Fibroblast of skin of left quadriceps (primary cell): ENCODE data around the gene PIK3R1.
A peak's percentile ranks its signal among the peaks of the same experiment; 100 is the strongest.

ENCODE experiments used
- DNase-seq, 2 experiments: peaks; one replicate each; pipeline ENCODE4 v3.0.0-alpha.2; 2013; ENCODE audit warnings: low read depth in 2 of 2

The PIK3R1 gene

GRCh38 chr5:68296895-68297294, 81.3 kb downstream of the PIK3R1 start:
- no peak for DNase-seq

- DNase-seq = no peak
Observed at GRCh38 chr5:68297656-68298055, 82.1 kb downstream of the PIK3R1 start.

DNA sequence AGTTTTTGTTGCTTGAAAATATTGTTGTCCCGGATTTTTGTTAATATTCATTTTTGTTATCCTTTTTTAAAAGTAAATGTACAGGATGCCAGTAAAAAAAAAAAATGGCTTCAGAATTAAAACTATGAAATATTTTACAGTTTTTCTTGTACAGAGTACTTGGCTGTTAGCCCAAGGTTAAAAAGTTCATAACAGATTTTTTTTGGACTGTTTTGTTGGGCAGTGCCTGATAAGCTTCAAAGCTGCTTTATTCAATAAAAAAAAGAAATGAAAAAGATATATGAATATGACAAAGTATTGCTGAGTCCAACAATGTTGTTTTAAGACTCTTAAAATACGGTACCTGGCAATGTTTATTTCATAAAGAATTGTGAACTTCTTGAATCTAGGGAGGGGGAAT, 82.9 kb downstream of the PIK3R1 start:
- no peak for DNase-seq

DNA sequence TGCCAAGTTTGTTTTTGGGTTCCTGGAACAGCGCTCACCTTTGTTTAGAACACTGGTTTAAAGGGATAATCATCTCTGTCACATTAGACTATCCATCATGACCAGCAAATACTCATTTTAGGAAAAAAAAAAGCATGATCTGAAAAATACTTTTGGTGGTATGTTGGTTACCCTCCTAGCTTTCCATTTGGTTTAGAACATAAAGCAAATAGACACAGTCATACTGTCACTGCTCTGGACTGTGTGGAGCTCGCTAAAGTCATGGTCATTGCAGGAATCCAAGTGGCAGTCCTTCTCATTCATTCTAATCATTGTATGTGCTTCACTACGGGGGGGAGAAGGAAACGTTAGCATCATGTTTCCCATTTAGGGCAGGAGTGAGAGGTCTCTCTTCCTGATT, 83.5 kb downstream of the PIK3R1 start:
- DNase-seq = no peak

- DNase-seq = no peak
Observed at GRCh38 chr5:68299575-68299974, 84.0 kb downstream of the PIK3R1 start.

- no peak for DNase-seq
Observed at GRCh38 chr5:68303038-68303738, 87.6 kb downstream of the PIK3R1 start.

DNA sequence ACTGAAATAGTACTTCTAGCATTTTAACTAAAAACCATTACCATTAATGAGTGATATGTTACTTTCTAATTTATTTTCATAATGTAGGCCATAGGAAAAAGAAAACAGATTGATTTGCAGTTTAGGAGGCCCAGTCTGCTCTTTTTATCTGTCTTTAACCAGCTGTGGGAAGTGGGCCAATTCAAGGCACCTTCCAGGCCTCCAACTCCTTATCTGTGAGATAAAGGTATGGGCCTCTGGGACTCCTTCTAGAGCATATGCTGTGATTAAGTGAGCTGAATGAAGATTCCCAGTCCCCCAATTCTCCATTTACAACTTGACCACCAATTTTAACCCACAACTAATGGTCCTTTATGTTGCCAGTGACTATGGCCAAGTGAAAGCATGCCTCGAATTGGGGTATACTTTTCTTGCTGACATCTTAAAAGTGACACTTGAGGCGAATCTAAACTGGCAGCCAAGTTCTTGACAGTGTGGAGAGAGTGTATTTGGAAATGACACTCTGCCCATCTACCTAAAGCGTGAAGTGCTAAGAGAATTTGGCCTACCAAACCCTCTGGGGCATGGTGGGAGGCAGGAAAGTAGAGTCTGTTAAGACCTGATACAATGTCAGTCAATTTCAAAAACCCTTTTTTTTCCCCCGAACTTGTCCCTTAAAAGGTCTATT, 88.3 kb downstream of the PIK3R1 start:
- no peak for DNase-seq

GRCh38 chr5:68304421-68305052, 89.0 kb downstream of the PIK3R1 start:
- peak; percentile 44 for DNase-seq

GRCh38 chr5:68305223-68305870, 89.8 kb downstream of the PIK3R1 start:
- no peak for DNase-seq

GRCh38 chr5:68306361-68307014, 90.9 kb downstream of the PIK3R1 start:
- no peak for DNase-seq

GRCh38 chr5:68313336-68313735, 97.8 kb downstream of the PIK3R1 start:
- no peak for DNase-seq

GRCh38 chr5:68314465-68314864, 98.9 kb downstream of the PIK3R1 start:
- DNase-seq = no peak

DNA sequence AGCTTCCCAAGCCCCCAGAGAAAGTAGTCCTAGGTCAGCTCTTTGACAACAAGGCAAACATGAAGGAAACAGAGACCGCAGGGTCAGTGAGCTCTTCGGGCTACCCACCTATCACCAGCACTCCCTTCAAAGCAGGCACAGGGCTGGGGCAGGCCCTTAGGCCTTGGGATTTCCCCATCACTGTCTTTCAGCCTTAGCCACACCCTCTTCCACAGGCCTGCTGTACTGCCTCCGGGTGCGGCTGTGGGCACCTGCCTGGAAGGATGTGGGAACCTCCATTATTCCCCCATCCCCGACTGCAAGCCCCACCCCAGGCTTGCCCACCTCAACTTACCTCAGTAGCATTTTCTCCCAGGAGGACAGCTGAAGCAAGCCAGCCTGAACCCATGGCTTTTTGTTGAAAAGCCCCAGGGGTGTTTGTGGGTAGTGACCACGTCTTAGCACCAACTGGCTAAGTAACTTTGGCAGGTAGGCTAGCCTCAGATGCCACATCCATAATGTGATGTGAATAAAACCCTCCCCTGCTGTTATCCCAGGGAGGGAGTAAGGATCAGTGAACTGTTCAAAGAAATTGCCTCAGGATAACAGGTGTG, 100.2 kb downstream of the PIK3R1 start:
- DNase-seq = no peak

GRCh38 chr5:68316469-68316868, 100.9 kb downstream of the PIK3R1 start:
- DNase-seq = no peak

DNA sequence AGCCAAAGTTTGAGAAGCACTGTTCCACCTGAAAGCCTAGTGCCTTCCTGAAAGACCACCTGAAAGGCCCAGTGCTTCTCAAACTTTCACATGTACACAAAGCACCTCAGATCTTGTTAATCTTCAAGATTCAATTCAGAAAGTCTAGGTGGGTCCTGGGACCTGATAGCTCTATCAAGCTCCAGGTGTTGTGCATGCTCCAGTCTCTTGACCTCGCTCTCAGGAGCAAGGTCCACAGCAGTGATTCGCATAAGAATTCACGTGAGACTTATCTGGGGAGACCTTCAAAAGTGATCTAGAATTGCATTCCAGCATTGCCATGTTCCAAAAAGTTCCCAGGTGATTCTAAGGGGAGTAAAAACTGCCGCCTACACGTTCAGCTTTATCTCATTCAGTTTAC, 102.1 kb downstream of the PIK3R1 start:
- DNase-seq = no peak

DNA sequence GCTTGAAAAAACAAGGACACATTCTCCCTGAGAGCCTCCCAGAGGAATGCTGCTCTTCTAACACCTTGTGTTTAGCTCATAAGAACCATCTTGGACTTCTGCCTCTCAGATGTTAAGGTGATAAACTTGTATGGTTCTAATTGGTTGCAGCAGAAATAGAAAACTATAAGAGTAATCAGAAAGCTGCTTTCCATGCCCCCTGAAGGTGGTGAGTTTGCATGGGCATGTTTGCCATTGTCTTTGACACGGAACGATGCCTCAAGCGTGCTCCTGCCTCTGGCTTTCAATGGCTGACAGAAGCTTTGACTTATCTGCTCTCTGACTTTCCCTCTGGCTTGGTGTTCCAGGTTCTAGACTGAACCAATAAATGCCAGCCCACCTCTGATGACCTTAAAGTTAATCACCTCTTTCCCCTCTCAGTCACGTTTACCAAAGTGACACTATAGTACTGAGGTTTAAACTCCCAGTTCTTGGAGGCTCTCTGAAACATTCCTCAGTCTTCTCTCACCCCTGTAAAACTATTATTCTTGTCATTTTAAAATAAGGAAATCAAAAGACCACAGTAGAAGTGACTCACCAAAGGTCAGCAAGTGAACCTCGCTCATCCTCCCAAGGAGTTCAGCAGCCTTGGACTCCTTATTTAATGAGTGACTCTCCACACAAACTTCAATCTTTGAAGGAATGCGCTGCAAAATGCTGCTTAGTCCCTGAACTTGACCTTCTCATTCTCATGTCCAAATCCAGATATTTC, 103.6 kb downstream of the PIK3R1 start:
- no peak for DNase-seq

DNA sequence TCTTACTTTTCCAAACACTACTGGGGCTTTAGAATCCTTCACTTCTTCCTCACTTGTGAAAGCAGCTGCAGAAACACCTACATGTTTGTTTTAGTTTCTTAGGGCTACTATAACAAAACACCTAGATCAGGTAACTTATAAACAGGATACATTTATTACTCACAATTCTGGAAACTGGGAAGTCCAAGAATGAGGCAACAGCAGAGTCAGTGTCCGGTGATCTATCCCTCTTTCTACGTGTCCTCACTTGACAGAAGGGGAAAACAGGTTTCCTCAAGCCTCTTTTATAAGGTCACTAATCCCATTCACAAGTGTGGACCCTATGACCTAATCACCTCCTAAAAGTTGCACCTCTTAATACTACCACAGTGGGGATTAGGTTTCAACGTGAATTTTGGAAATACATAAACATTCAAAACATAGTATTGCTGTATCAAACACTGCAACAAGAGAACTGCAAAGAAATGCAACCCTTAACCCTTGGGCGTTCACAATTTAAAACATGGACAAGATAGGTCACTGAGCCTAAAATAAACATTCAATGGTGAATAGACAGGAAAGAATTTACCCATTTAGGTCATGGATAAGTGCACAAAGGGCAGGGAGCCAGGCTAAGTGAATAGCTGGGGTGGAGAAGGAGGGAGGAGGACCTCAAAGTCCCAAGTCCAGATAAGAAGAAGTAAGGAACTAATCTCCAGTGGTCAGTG, 104.3 kb downstream of the PIK3R1 start:
- no peak for DNase-seq

GRCh38 chr5:68320413-68320986, 104.9 kb downstream of the PIK3R1 start:
- DNase-seq = no peak

DNA sequence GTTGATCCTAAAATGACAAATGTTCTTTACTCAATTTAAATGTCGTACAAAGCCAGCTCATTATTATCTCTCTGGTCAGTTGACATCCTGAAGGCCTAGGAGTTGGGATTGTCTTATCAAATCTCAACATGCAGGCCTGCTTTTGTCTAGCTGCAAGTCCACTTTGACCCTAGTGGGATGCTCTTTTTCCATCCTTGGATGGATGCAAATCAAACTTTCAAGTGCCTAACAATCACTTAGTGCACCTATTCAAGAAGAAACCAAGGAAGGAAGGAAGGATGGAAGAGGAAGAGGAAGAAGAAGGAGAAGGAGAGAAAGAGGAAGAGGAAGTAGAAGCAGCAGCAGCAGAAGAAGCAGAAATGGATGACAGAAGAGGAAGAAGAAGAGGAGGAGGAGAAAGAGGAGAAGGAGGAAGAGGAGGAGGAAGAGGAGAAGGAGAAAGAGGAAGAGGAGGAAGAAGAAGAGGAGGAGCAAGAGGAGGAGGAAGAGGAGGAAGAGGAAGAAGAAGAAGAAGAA, 109.6 kb downstream of the PIK3R1 start:
- no peak for DNase-seq
